HEK293 (cell line): ENCODE measurements around the gene CNPPD1.

Experiments
- CTCF ChIA-PET: fragments of 350-600 bp; formaldehyde crosslinking; extraction: SDS; loops from one replicate; lab custom pipeline; 2021; ENCODE audit warnings: antibody characterized with exemption; lab: Yijun Ruan, JAX
- POLR2A ChIA-PET: fragments of 300-600 bp; formaldehyde crosslinking; extraction: SDS; loops from one replicate; lab custom pipeline; 2020; ENCODE audit warnings: antibody characterized with exemption, inconsistent platforms; lab: Yijun Ruan, JAX
- H3K27ac ChIP-seq: fragments of 200-500 bp; sonication (Bioruptor generic); 2 replicates; pipeline ENCODE4 v1.5.1; 2014; ENCODE audit warnings: low read depth, low read length, control low read depth, inconsistent platforms; ENCODE audit errors: extremely low read depth
- H3K36me3 ChIP-seq, 2 experiments: fragments of 200-500 bp in 1 of 2; sonication (Bioruptor generic) in 1 of 2; 1 replicate in 1 of 2; 2 replicates in 1 of 2; pipeline ENCODE4 v1.5.1; 2014 to 2017; ENCODE audit warnings: inconsistent platforms in 2 of 2, low read length in 2 of 2; ENCODE audit not compliant: control insufficient read depth in 2 of 2, insufficient read depth in 1 of 2
- H3K4me1 ChIP-seq: fragments of 200-500 bp; sonication (Bioruptor generic); 2 replicates; pipeline ENCODE4 v1.5.1; 2014; ENCODE audit warnings: mild to moderate bottlenecking, low read length, inconsistent platforms; ENCODE audit not compliant: control insufficient read depth, insufficient read depth
- H3K4me3 ChIP-seq: 2 replicates; pipeline ENCODE4 v1.5.1; 2011; ENCODE audit warnings: low read depth, mild to moderate bottlenecking, control low read depth, low read length, moderate library complexity
- H3K9me3 ChIP-seq: fragments of 200-500 bp; sonication (Bioruptor generic); 2 replicates; pipeline ENCODE4 v1.5.1; 2014; ENCODE audit warnings: low read depth, low read length, inconsistent platforms; ENCODE audit not compliant: control insufficient read depth, insufficient read depth
- GLIS2 ChIP-seq: fragments of 450-650 bp; formaldehyde crosslinking; IDR thresholded peaks from 2 replicates; pipeline ENCODE4 v1.5.1; 2016; ENCODE audit warnings: missing biosample characterization, missing genetic modification characterization
- KLF16 ChIP-seq: fragments of 450-650 bp; formaldehyde crosslinking; IDR thresholded peaks from 2 replicates; pipeline ENCODE4 v1.5.1; 2017; ENCODE audit warnings: missing biosample characterization, missing genetic modification characterization
- KLF9 ChIP-seq: fragments of 450-650 bp; formaldehyde crosslinking; IDR thresholded peaks from 2 replicates; pipeline ENCODE4 v1.5.1; 2016; ENCODE audit warnings: missing biosample characterization, missing genetic modification characterization, low read depth
- OSR2 ChIP-seq: fragments of 450-650 bp; formaldehyde crosslinking; IDR thresholded peaks from 2 replicates; pipeline ENCODE4 v1.5.1; 2016; ENCODE audit warnings: missing biosample characterization, missing genetic modification characterization
- PRDM2 ChIP-seq: fragments of 450-650 bp; formaldehyde crosslinking; IDR thresholded peaks from 2 replicates; pipeline ENCODE4 v1.5.1; 2016; ENCODE audit warnings: missing biosample characterization, missing genetic modification characterization, borderline replicate concordance
- RBAK ChIP-seq: fragments of 450-650 bp; formaldehyde crosslinking; IDR thresholded peaks from 2 replicates; pipeline ENCODE4 v1.5.1; 2016; ENCODE audit warnings: missing biosample characterization, missing genetic modification characterization
- SP3 ChIP-seq: fragments of 450-650 bp; formaldehyde crosslinking; IDR thresholded peaks from 2 replicates; pipeline ENCODE4 v1.5.1; 2016; ENCODE audit warnings: missing biosample characterization, missing genetic modification characterization
- ZBTB17 ChIP-seq: fragments of 450-650 bp; formaldehyde crosslinking; IDR thresholded peaks from 2 replicates; pipeline ENCODE4 v1.5.1; 2016; ENCODE audit warnings: missing biosample characterization, missing genetic modification characterization
- ZBTB7A ChIP-seq: fragments of 450-650 bp; formaldehyde crosslinking; IDR thresholded peaks from 2 replicates; pipeline ENCODE4 v1.5.1; 2016; ENCODE audit warnings: low read depth, missing biosample characterization, missing genetic modification characterization
- ZFP37 ChIP-seq: fragments of 450-650 bp; formaldehyde crosslinking; IDR thresholded peaks from 2 replicates; pipeline ENCODE4 v1.5.1; 2016; ENCODE audit warnings: missing biosample characterization, missing genetic modification characterization
- ZNF311 ChIP-seq: fragments of 450-650 bp; formaldehyde crosslinking; IDR thresholded peaks from 2 replicates; pipeline ENCODE4 v1.5.1; 2017; ENCODE audit warnings: missing biosample characterization, missing genetic modification characterization, borderline replicate concordance
- ZNF324 ChIP-seq: fragments of 450-650 bp; formaldehyde crosslinking; IDR thresholded peaks from 2 replicates; pipeline ENCODE4 v1.5.1; 2016; ENCODE audit warnings: missing biosample characterization, missing genetic modification characterization
- ZNF335 ChIP-seq: fragments of 450-650 bp; formaldehyde crosslinking; conservative IDR thresholded peaks from 2 replicates; pipeline ENCODE4 v1.5.1; 2016; ENCODE audit warnings: missing biosample characterization, missing genetic modification characterization
- ZNF366 ChIP-seq: fragments of 450-650 bp; formaldehyde crosslinking; conservative IDR thresholded peaks from 2 replicates; pipeline ENCODE4 v1.5.1; 2016; ENCODE audit warnings: missing biosample characterization, missing genetic modification characterization
- ZNF529 ChIP-seq: fragments of 450-650 bp; formaldehyde crosslinking; IDR thresholded peaks from 2 replicates; pipeline ENCODE4 v1.5.1; 2017; ENCODE audit warnings: missing genetic modification characterization, missing biosample characterization; ENCODE audit not compliant: insufficient replicate concordance
- ZNF600 ChIP-seq: fragments of 450-650 bp; formaldehyde crosslinking; IDR thresholded peaks from 2 replicates; pipeline ENCODE4 v1.5.1; 2016; ENCODE audit warnings: missing biosample characterization, missing genetic modification characterization
- ZNF660 ChIP-seq: fragments of 450-650 bp; IDR thresholded peaks from 2 replicates; pipeline ENCODE4 v1.5.1; 2018; ENCODE audit warnings: missing biosample characterization, mild to moderate bottlenecking, missing genetic modification characterization
- ZNF707 ChIP-seq: fragments of 450-650 bp; formaldehyde crosslinking; IDR thresholded peaks from 2 replicates; pipeline ENCODE4 v1.5.1; 2016; ENCODE audit warnings: missing biosample characterization, missing genetic modification characterization
- ZNF747 ChIP-seq: fragments of 450-650 bp; formaldehyde crosslinking; IDR thresholded peaks from 2 replicates; pipeline ENCODE4 v1.5.1; 2016; ENCODE audit warnings: missing biosample characterization, missing genetic modification characterization
- ZNF776 ChIP-seq: fragments of 450-650 bp; formaldehyde crosslinking; IDR thresholded peaks from 2 replicates; pipeline ENCODE4 v1.5.0; 2017; ENCODE audit warnings: missing biosample characterization, missing genetic modification characterization, borderline replicate concordance
- TF ChIP-seq, protein P1 (sequence below): fragments of 450-650 bp; formaldehyde crosslinking; IDR thresholded peaks from 2 replicates; pipeline ENCODE4 v1.5.1; 2017; ENCODE audit warnings: missing biosample characterization, missing genetic modification characterization
- TF ChIP-seq, protein P2 (sequence below): fragments of 450-650 bp; IDR thresholded peaks from 2 replicates; pipeline ENCODE4 v1.5.1; 2018; ENCODE audit warnings: missing biosample characterization, mild to moderate bottlenecking, missing genetic modification characterization

The CNPPD1 gene

DNA sequence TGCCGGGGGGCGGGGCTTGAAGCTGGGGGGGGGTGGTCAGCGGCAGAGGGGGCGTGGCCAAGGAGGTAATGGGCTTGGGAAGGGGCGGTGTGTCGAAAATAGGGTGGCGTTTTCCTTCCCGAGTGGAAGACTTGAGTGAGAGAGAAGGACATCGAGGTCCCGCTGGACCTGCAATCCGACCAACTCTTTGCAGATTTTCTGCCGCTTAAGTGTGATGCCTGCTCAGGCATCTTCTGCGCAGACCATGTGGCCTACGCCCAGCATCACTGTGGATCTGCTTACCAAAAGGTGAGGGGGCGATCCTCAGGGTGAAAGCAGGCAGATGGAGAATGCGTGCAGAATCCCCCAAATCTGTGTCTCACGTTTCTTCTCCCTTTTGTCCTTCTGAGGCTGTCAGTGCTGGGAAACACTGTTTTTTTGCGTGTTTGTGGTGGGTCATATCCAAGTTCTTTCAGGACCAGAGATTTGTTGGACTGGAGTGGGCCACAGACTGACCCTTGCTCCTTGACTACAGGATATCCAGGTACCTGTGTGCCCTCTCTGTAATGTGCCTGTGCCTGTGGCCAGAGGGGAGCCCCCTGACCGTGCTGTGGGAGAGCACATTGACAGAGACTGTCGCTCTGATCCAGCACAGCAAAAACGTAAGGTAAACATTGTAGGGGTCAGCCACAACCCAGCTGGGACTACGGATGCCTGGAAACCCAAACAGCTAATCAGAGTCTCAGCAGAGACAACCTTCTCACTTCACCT, 30.6 kb upstream of the CNPPD1 start:
- no peaks in the 10 kb centered on the region for H3K9me3 ChIP-seq
- ChIA-PET POLR2A (interaction anchor here (0.6 to 2.6 kb wide), 16 partner anchors 11 to 337 kb away, joined by 3 to 42 read pairs (median 6); partner anchors contain the start of genes ABCB6, ANKZF1, ATG9A and CNPPD1), CTCF (interaction anchor here (0.7 to 3.2 kb wide), 5 partner anchors 34 to 499 kb away, joined by 3 to 8 read pairs (median 3); partner anchors contain the start of genes GLB1L and STK16)
- peak; percentile 26; the same call in 1 of the 2 replicates for TF ChIP-seq SP3
- no peak for TF ChIP-seq ZNF600 (tag by site-specific recombination)
- TF ChIP-seq ZBTB17, result peak; percentile 40
- no peak for TF ChIP-seq ZBTB7A (tag by site-specific recombination)
- no peak for TF ChIP-seq RBAK (tag by site-specific recombination)
- peak; percentile 27; the same call in 1 of the 2 replicates for TF ChIP-seq KLF9 (tag by site-specific recombination)
- no peak for TF ChIP-seq ZNF660 (tag by site-specific recombination)
- TF ChIP-seq KLF16 (tag by site-specific recombination), result peak; percentile 12; the same call in 1 of the 2 replicates
- TF ChIP-seq ZNF335, result peak; percentile 71
- no peak for TF ChIP-seq ZNF747
- TF ChIP-seq GLIS2 (tag by site-specific recombination), result peak; percentile 35; the same call in 1 of the 2 replicates
- H3K36me3 ChIP-seq, result peaks cover 9 to 46% of the 10 kb centered on the region in 2 experiments; a peak in 2 of 3 replicates
- H3K27ac ChIP-seq, result no peak overlapping the region; the same call in 1 of the 2 replicates
- peak overlapping the region; percentile 76 for H3K4me3 ChIP-seq
- H3K4me1 ChIP-seq, result peaks cover 8% of the 10 kb centered on the region

- ChIA-PET CTCF (interaction anchor here (0.6 to 1.4 kb wide), 10 partner anchors 12 to 1980 kb away, joined by 3 to 5 read pairs (median 3); partner anchors contain the start of genes GLB1L and STK16), POLR2A (interaction anchor here (0.6 to 2.6 kb wide), 23 partner anchors 10 to 337 kb away, joined by 3 to 42 read pairs (median 4); partner anchors contain the start of genes ABCB6, ANKZF1, ATG9A and CNPPD1)
- H3K4me3 ChIP-seq, result peak within 1 kb of the TSS; percentile 76
- H3K4me1 ChIP-seq, result peaks cover 8% of the 10 kb centered on the region
- no peaks in the 10 kb centered on the region for H3K9me3 ChIP-seq
- H3K27ac ChIP-seq, result peak within 1 kb of the TSS; percentile 61
- H3K36me3 ChIP-seq, result peaks cover 5 to 41% of the 10 kb centered on the region in 2 experiments; a peak in 2 of 3 replicates
- no peak for TF ChIP-seq PRDM2 (tag by site-specific recombination)
- TF ChIP-seq, protein P1, sequence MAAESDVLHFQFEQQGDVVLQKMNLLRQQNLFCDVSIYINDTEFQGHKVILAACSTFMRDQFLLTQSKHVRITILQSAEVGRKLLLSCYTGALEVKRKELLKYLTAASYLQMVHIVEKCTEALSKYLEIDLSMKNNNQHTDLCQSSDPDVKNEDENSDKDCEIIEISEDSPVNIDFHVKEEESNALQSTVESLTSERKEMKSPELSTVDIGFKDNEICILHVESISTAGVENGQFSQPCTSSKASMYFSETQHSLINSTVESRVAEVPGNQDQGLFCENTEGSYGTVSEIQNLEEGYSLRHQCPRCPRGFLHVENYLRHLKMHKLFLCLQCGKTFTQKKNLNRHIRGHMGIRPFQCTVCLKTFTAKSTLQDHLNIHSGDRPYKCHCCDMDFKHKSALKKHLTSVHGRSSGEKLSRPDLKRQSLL (tag by site-specific recombination), result peak; percentile 67; the same call in 1 of the 2 replicates
- no peak for TF ChIP-seq ZNF366 (tag by site-specific recombination)
- TF ChIP-seq ZNF324 (tag by site-specific recombination), result 0 out of 2 replicates have a peak, but pooled peaks have one; percentile 41
- TF ChIP-seq ZNF776 (tag by site-specific recombination), result no peak
- TF ChIP-seq, protein P2, sequence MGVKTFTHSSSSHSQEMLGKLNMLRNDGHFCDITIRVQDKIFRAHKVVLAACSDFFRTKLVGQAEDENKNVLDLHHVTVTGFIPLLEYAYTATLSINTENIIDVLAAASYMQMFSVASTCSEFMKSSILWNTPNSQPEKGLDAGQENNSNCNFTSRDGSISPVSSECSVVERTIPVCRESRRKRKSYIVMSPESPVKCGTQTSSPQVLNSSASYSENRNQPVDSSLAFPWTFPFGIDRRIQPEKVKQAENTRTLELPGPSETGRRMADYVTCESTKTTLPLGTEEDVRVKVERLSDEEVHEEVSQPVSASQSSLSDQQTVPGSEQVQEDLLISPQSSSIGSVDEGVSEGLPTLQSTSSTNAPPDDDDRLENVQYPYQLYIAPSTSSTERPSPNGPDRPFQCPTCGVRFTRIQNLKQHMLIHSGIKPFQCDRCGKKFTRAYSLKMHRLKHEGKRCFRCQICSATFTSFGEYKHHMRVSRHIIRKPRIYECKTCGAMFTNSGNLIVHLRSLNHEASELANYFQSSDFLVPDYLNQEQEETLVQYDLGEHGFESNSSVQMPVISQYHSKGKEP (tag by site-specific recombination), result no peak
- no peak for TF ChIP-seq ZNF529
- TF ChIP-seq ZNF311 (tag by site-specific recombination), result no peak
- no peak for TF ChIP-seq ZNF707 (tag by site-specific recombination)
- TF ChIP-seq ZFP37 (tag by site-specific recombination), result no peak
- TF ChIP-seq OSR2 (tag by site-specific recombination), result no peak
Observed at GRCh38 chr2:219206328-219207133, 29.8 kb upstream of the CNPPD1 start, which contains the start of gene ZFAND2B. Gene ZFAND2B, plus strand, starts transcription at chr2:219206782. Its CDS starts 206 bp downstream, at chr2:219206988.
